ENCODE data around the gene DUSP3. TPM values are rescaled to one million over a fixed set of nuclear protein-coding genes. Genes with fewer than 3 reads are reported as not detected.

The DUSP3 gene
- total and polyA plus RNA-seq, 7 experiments from 2014 or later = 5.4 to 31.0 (median 9.6) TPM

GRCh38 chr17:43758086-43758485 is 20.7 kb downstream of the DUSP3 start:
- CTCF ChIA-PET = interaction anchor here (1.5 to 8.7 kb wide), 3 partner anchors 8 to 182 kb away, joined by 9 to 160 read pairs (median 25); no protein-coding TSS in a partner anchor

GRCh38 chr17:43757171-43757660 is 21.6 kb downstream of the DUSP3 start:
- CTCF ChIA-PET = interaction anchor here (0.8 to 8.7 kb wide), 3 partner anchors 9 to 61 kb away, joined by 3 to 160 read pairs (median 9); no protein-coding TSS in a partner anchor
- peaks cover 0 to 1% (median 0%) of the 10 kb centered on the region in 11 donors for H3K9me3 Mint-ChIP-seq
- H3K9me3 ChIP-seq (ENCODE audit: control insufficient read depth in 2 of 3, low read length in 3 of 3) = no peaks in the 10 kb centered on the region
- H3K36me3 ChIP-seq (ENCODE audit: control insufficient read depth in 2 of 3, insufficient read depth in 3 of 3, low read length in 3 of 3) = no peaks in the 10 kb centered on the region
- H3K4me1 Mint-ChIP-seq = peaks cover 0 to 6% (median 0%) of the 10 kb centered on the region in 7 donors
- no peaks in the 10 kb centered on the region for H3K4me1 ChIP-seq (ENCODE audit: control insufficient read depth in 2 of 2, insufficient read depth in 2 of 2, low read length in 2 of 2)
- DNase-seq = no peak
- H3K4me3 Mint-ChIP-seq = no peak overlapping the region
- H3K36me3 Mint-ChIP-seq = no peaks in the 10 kb centered on the region
- H3K27ac Mint-ChIP-seq = no peak overlapping the region
- H3K27me3 ChIP-seq (ENCODE audit: control insufficient read depth in 2 of 2, insufficient read depth in 2 of 2, low read length in 2 of 2) = no peaks in the 10 kb centered on the region
- no peak overlapping the region for H3K4me3 ChIP-seq (ENCODE audit: low read length)
- ATAC-seq = no peak
- POLR2A ChIA-PET = no interaction called here
- no peak overlapping the region for H3K27ac ChIP-seq (ENCODE audit: low read depth, low read length)
- intact Hi-C loops (cut with micrococcal nuclease) = no loop called here
- peaks cover 34 to 53% (median 44%) of the 10 kb centered on the region in 5 donors for H3K27me3 Mint-ChIP-seq

More at GRCh38 chr17:43758086-43758485, 20.7 kb downstream of the DUSP3 start:
- peaks cover 0 to 6% (median 0%) of the 10 kb centered on the region in 7 donors for H3K4me1 Mint-ChIP-seq
- H3K27ac Mint-ChIP-seq = no peak overlapping the region
- no peak overlapping the region for H3K4me3 Mint-ChIP-seq
- H3K27me3 ChIP-seq (ENCODE audit: control insufficient read depth in 2 of 2, insufficient read depth in 2 of 2, low read length in 2 of 2) = no peaks in the 10 kb centered on the region
- H3K9me3 Mint-ChIP-seq = peaks cover 0 to 1% (median 0%) of the 10 kb centered on the region in 11 donors
- no peak overlapping the region for H3K4me3 ChIP-seq (ENCODE audit: low read length)
- intact Hi-C loops (cut with micrococcal nuclease) = no loop called here
- POLR2A ChIA-PET = no interaction called here
- no peaks in the 10 kb centered on the region for H3K36me3 ChIP-seq (ENCODE audit: control insufficient read depth in 2 of 3, insufficient read depth in 3 of 3, low read length in 3 of 3)
- H3K4me1 ChIP-seq (ENCODE audit: control insufficient read depth in 2 of 2, insufficient read depth in 2 of 2, low read length in 2 of 2) = no peaks in the 10 kb centered on the region
- no peaks in the 10 kb centered on the region for H3K9me3 ChIP-seq (ENCODE audit: control insufficient read depth in 2 of 3, low read length in 3 of 3)
- ATAC-seq (no peak), DNase-seq (no peak)
- H3K27me3 Mint-ChIP-seq = peaks cover 28 to 45% (median 37%) of the 10 kb centered on the region in 5 donors
- H3K27ac ChIP-seq (ENCODE audit: low read depth, low read length) = no peak overlapping the region
- H3K36me3 Mint-ChIP-seq = no peaks in the 10 kb centered on the region

GRCh38 chr17:43756201-43756600 is 22.6 kb downstream of the DUSP3 start:
- intact Hi-C loops (cut with micrococcal nuclease) = no loop called here
- ATAC-seq = no peak
- H3K36me3 ChIP-seq (ENCODE audit: control insufficient read depth in 2 of 3, insufficient read depth in 3 of 3, low read length in 3 of 3) = no peaks in the 10 kb centered on the region
- peaks cover 0 to 2% of the 10 kb centered on the region in 2 donors for H3K27me3 ChIP-seq (ENCODE audit: control insufficient read depth in 2 of 2, insufficient read depth in 2 of 2, low read length in 2 of 2)
- CTCF ChIA-PET = interaction anchor here (0.6 to 8.7 kb wide), 5 partner anchors 17 to 83 kb away, joined by 3 to 160 read pairs (median 3); no protein-coding TSS in a partner anchor
- no peaks in the 10 kb centered on the region for H3K9me3 ChIP-seq (ENCODE audit: control insufficient read depth in 2 of 3, low read length in 3 of 3)
- no peak overlapping the region for H3K27ac ChIP-seq (ENCODE audit: low read depth, low read length)
- DNase-seq = no peak
- peak overlapping the region in 1 of 10 donors; percentile 47 for H3K4me3 Mint-ChIP-seq
- no peak overlapping the region for H3K27ac Mint-ChIP-seq
- no peaks in the 10 kb centered on the region for H3K4me1 ChIP-seq (ENCODE audit: control insufficient read depth in 2 of 2, insufficient read depth in 2 of 2, low read length in 2 of 2)
- peaks cover 0 to 1% (median 0%) of the 10 kb centered on the region in 11 donors for H3K9me3 Mint-ChIP-seq
- POLR2A ChIA-PET = no interaction called here
- H3K36me3 Mint-ChIP-seq = no peaks in the 10 kb centered on the region
- H3K27me3 Mint-ChIP-seq = peaks cover 34 to 58% (median 44%) of the 10 kb centered on the region in 5 donors
- no peak overlapping the region for H3K4me3 ChIP-seq (ENCODE audit: low read length)
- peaks cover 0 to 6% (median 0%) of the 10 kb centered on the region in 7 donors for H3K4me1 Mint-ChIP-seq

GRCh38 chr17:43755389-43755875 is 23.3 kb downstream of the DUSP3 start:
- H3K36me3 Mint-ChIP-seq = no peaks in the 10 kb centered on the region
- ATAC-seq (no peak), DNase-seq (peak in 1 of 9 donors; percentile 29)
- peaks cover 0 to 1% (median 0%) of the 10 kb centered on the region in 11 donors for H3K9me3 Mint-ChIP-seq
- peaks cover 35 to 60% (median 46%) of the 10 kb centered on the region in 5 donors for H3K27me3 Mint-ChIP-seq
- intact Hi-C loops (cut with micrococcal nuclease) = no loop called here
- Histone ChIP-seq H3K4me3 (ENCODE audit: low read length) (no peak overlapping the region), H3K27me3 (ENCODE audit: control insufficient read depth in 2 of 2, insufficient read depth in 2 of 2, low read length in 2 of 2) (peaks cover 0 to 2% of the 10 kb centered on the region in 2 donors), H3K4me1 (ENCODE audit: control insufficient read depth in 2 of 2, insufficient read depth in 2 of 2, low read length in 2 of 2) (no peaks in the 10 kb centered on the region), H3K9me3 (ENCODE audit: control insufficient read depth in 2 of 3, low read length in 3 of 3) (no peaks in the 10 kb centered on the region), H3K27ac (ENCODE audit: low read depth, low read length) (no peak overlapping the region), H3K36me3 (ENCODE audit: control insufficient read depth in 2 of 3, insufficient read depth in 3 of 3, low read length in 3 of 3) (no peaks in the 10 kb centered on the region)
- no peak overlapping the region for H3K27ac Mint-ChIP-seq
- POLR2A ChIA-PET = no interaction called here
- H3K4me1 Mint-ChIP-seq = peaks cover 0 to 6% (median 0%) of the 10 kb centered on the region in 7 donors
- H3K4me3 Mint-ChIP-seq = peak overlapping the region in 1 of 10 donors; percentile 47
- CTCF ChIA-PET = interaction anchor here (1.3 to 8.7 kb wide), 2 partner anchors 17 to 60 kb away, joined by 4 to 160 read pairs; no protein-coding TSS in a partner anchor

- intact Hi-C loops (cut with micrococcal nuclease) = no loop called here
- peaks cover 35 to 65% (median 47%) of the 10 kb centered on the region in 5 donors for H3K27me3 Mint-ChIP-seq
- no peak overlapping the region for H3K4me3 Mint-ChIP-seq
- peaks cover 0 to 1% (median 0%) of the 10 kb centered on the region in 11 donors for H3K9me3 Mint-ChIP-seq
- ATAC-seq (no peak), DNase-seq (no peak)
- Histone ChIP-seq H3K36me3 (ENCODE audit: control insufficient read depth in 2 of 3, insufficient read depth in 3 of 3, low read length in 3 of 3) (no peaks in the 10 kb centered on the region), H3K9me3 (ENCODE audit: control insufficient read depth in 2 of 3, low read length in 3 of 3) (no peaks in the 10 kb centered on the region), H3K4me3 (ENCODE audit: low read length) (no peak overlapping the region), H3K4me1 (ENCODE audit: control insufficient read depth in 2 of 2, insufficient read depth in 2 of 2, low read length in 2 of 2) (no peaks in the 10 kb centered on the region), H3K27me3 (ENCODE audit: control insufficient read depth in 2 of 2, insufficient read depth in 2 of 2, low read length in 2 of 2) (peaks cover 0 to 2% of the 10 kb centered on the region in 2 donors), H3K27ac (ENCODE audit: low read depth, low read length) (no peak overlapping the region)
- H3K27ac Mint-ChIP-seq = no peak overlapping the region
- POLR2A ChIA-PET = no interaction called here
- CTCF ChIA-PET = interaction anchor here (1.3 kb wide), 1 partner anchor 16 kb away, joined by 4 read pairs; no protein-coding TSS in a partner anchor
- H3K4me1 Mint-ChIP-seq = peaks cover 0 to 10% (median 0%) of the 10 kb centered on the region in 7 donors
- H3K36me3 Mint-ChIP-seq = no peaks in the 10 kb centered on the region
These were observed 23.8 kb downstream of the DUSP3 start for GRCh38 chr17:43754947-43755346.

- H3K27ac Mint-ChIP-seq = no peak overlapping the region
- ATAC-seq = peak; percentile 47
- peaks cover 35 to 63% (median 47%) of the 10 kb centered on the region in 5 donors for H3K27me3 Mint-ChIP-seq
These were observed 25.2 kb downstream of the DUSP3 start for GRCh38 chr17:43753493-43754129.

More at GRCh38 chr17:43753493-43754129, 25.2 kb downstream of the DUSP3 start:
- intact Hi-C loops (cut with micrococcal nuclease) = no loop called here
- no peaks in the 10 kb centered on the region for H3K4me1 ChIP-seq (ENCODE audit: control insufficient read depth in 2 of 2, insufficient read depth in 2 of 2, low read length in 2 of 2)
- CTCF ChIA-PET = interaction anchor here (0.7 to 1.7 kb wide), 3 partner anchors 13 to 829 kb away, joined by 3 to 4 read pairs (median 4); partner anchors contain the start of gene CD300LG
- Mint-ChIP-seq H3K4me1 (peaks cover 0 to 16% (median 0%) of the 10 kb centered on the region in 7 donors), H3K4me3 (no peak overlapping the region), H3K9me3 (no peaks in the 10 kb centered on the region), H3K36me3 (no peaks in the 10 kb centered on the region)
- no peaks in the 10 kb centered on the region for H3K36me3 ChIP-seq (ENCODE audit: control insufficient read depth in 2 of 3, insufficient read depth in 3 of 3, low read length in 3 of 3)
- H3K4me3 ChIP-seq (ENCODE audit: low read length) = no peak overlapping the region
- POLR2A ChIA-PET = no interaction called here
- peaks cover 0 to 2% of the 10 kb centered on the region in 2 donors for H3K27me3 ChIP-seq (ENCODE audit: control insufficient read depth in 2 of 2, insufficient read depth in 2 of 2, low read length in 2 of 2)
- H3K9me3 ChIP-seq (ENCODE audit: control insufficient read depth in 2 of 3, low read length in 3 of 3) = no peaks in the 10 kb centered on the region
- H3K27ac ChIP-seq (ENCODE audit: low read depth, low read length) = no peak overlapping the region
- DNase-seq = no peak
